NOMO-1 treated with DMSO at 0.1 percent for 48 hours (cell line): ENCODE data around the gene PTF1A.

Experiments
- DNase-seq: peaks from one replicate; lab custom pipeline; 2025; ENCODE audit not compliant: unreplicated experiment; lab: John Stamatoyannopoulos, UW

The PTF1A gene

GRCh38 chr10:23186697-23187096 is 5.4 kb upstream of the PTF1A start:
- no peak for DNase-seq

- DNase-seq = no peak
Measured at GRCh38 chr10:23187155-23187554, 5.0 kb upstream of the PTF1A start.

- no peak for DNase-seq
Measured at GRCh38 chr10:23189024-23189423, 3.1 kb upstream of the PTF1A start.

- no peak for DNase-seq
Measured at GRCh38 chr10:23190872-23191763, 994 bp upstream of the PTF1A start.

- no peak for DNase-seq
Measured at GRCh38 chr10:23192712-23193434, 761 bp downstream of the PTF1A start.

DNA sequence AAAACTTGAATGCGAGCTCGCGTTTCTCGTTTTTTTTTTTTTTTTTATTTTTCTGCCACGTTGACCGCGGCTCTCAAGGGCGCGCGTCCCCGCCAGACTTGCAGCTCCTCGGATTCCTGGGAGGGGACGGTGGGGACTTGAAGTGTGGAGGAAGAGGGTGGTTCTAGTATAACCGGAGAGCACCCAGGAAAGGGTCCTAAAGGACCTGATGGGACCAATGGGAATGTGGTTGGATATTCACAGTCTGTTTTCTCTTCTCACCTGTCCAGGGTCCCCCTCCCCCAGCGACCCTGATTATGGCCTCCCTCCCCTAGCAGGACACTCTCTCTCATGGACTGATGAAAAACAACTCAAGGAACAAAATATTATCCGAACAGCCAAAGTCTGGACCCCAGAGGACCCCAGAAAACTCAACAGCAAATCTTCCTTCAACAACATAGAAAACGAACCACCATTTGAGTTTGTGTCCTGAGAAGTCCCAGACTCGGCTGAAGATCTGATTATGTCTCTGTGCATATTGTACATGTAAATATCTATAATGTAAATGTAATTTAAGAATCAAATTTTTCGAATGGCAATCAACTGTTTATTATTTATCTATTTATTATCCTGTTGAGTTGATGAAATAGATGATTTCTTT is 1.4 kb downstream of the PTF1A start:
- no peak for DNase-seq

- DNase-seq = no peak
Measured at GRCh38 chr10:23194471-23194965, 2.4 kb downstream of the PTF1A start.

DNA sequence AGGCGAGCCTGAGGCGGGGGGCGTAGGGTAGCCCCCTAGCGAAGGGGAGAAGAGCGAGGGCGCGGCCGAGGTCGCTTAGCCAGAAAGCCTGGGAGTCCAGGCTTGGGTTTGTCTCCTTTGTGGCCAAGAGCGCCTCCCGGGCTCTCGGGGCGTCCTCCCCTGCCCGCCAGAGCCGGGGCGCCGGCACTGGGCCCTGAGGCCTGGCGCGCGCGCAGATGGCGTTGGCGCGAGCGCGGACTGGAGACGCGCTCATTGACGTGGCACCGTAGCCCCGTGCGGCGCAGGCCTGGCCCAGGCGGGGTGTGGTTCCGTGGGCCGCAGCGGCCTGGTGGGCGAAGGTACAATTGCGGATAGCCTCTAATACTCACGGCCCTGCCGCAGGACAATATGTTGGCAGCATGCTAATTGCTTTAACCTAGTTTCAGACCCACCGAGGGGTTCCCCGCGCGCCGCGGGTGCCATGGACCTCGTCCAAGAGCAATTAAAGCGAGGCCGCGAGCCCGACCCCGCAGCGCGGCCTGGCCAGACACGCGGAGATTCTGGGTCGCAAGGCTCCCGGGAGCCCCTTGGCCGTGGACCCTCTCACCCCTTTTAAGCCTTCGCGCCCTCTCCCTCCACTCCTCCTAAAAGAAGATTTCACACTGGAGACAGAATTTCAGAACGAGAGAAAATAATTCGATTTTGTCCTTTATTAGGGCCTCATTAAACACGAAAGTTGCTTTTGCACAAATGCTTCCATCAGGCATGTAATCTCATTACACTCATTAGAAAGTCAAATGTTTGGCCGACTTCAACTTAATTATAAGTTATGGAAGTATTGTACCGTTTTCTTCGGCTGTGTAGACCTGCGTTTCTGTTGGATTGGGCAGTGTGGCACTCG is 3.1 kb downstream of the PTF1A start:
- no peak for DNase-seq

DNA sequence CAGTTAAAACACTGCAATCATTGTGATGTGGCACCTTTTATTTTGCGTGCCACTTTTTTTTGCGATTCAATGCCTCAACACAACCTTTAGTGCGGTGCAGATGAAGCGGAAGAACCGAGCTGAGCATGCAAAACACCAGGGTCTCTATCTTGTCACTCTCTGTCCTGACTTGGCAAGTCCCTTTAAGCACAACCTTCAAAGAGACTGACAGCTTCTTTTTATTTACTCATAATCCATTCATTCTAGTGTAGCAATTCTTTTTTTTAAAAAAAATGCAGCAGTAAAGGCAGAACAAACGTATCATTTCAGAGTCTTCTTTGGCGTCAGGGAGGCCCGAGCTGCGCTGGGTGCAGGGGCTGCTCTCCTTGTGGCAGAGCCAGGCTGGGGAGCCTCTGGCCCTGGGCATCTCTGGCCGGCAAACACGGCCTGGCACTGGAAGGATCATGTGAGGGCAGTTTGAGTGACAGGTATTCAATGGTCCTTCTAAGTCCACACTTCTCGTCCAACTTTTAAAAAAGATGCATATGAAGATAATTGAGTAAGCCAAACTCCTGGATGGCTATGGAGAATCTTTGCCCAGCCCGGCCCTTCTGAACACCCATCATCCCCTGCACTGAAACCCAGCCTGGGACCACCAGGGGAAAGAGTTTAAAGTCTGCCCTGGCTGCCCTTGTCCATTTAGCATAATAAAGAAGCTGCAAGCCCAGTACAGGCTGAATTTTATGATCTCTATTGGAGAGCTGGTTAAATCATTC is 3.9 kb downstream of the PTF1A start:
- DNase-seq = no peak

DNA sequence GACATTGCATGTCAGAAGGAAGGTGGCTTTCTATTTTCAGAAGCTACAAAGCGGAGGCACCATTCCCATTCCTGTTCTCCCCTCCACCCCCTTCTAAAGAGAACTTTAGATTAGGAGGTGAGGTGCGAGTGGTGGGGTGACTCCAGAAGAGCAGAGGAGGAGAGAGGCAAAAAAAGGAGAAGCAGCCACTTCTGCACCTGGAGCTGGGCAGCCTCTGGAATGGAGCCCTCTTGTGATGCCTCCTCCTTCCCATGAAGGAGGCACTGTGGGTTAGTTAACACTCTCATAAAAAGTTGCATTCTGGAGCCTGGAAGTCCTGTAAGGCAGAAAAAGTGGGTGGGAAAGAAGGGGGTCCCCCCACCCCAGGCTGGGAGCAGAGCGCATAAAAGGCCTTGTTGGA is 4.8 kb downstream of the PTF1A start:
- no peak for DNase-seq

GRCh38 chr10:23197416-23197861 is 5.3 kb downstream of the PTF1A start:
- DNase-seq = no peak

GRCh38 chr10:23198610-23198939 is 6.5 kb downstream of the PTF1A start:
- DNase-seq = no peak

DNA sequence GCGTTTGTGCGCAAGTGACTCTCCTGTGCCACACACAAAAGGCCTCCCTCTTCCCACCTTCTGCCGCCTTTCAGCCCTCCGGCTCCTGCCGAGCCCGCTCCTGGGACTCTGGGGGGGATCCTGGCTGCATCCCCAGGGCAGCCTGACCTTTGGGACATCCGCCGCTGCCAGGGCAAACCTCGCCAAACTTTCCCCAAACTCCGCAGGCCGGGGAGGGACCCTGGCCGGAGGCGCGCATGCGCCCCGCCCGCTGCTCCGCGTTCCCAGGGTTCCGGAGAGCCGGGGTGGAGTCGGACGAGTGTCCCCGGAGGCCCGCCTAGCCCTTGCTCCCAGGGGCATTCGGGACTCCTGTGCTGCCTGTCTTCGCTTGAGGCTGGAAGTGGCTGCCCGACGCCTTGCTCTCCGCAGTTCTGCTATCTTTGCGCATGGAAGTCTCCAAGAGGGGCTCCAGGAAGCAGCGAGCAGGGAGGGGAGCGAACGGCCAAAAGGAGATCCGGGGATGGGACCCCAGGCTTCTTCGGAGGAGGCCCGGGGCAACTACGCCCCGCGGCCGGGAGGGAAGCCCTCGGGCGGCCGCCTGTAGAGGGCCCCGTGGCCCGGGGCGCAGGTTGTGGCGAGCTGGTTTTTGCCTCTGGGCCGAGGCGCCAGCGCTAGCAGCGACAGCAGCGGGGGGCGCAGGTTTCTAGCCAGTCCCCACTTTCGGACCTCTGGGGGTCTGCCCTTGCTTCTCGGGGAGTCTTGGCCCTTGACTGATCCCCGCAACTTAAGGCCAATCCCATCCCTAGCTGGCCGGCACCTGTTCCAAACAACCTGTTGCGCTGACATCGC is 7.0 kb downstream of the PTF1A start:
- DNase-seq = no peak

GRCh38 chr10:23199768-23200511 is 7.8 kb downstream of the PTF1A start:
- DNase-seq = no peak

DNA sequence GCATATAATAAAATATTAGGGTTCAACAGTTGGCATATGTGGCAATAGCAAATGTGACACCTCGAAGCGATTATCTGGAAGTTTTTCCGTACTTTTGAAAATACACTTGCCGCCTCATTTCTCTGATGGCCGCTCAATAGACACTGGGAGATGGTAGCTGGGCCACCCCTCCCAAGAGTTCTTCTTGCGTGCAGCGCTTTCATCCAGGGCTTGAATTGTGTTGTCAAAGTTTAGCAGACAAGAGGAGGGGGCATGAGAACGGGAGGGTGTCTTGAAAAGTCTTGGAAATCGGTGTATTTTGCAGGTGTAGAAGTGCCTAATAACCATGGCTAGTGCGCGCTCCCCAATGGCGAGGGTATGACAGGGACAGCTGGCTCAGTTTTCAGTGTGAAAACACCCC is 8.5 kb downstream of the PTF1A start:
- DNase-seq = no peak

- DNase-seq = no peak
Measured at GRCh38 chr10:23200997-23201652, 9.0 kb downstream of the PTF1A start.

DNA sequence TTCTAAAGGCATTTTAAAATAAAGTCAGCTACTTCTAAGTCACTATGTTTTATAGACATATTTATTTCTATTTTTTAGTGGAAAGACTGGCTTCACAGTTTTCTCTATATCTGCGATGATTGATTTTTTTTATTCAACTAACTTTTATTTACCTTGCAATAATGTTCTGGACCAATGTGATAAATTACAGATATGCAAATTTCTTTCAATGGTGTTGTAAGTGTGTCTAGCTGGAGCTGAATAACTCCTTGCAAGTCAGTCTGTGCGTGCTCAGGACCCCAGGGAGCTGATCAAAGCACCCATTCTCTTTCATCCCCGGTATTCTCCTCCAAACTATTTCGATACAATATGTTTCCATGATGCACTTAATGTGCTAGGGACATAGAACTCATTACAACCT is 9.7 kb downstream of the PTF1A start:
- DNase-seq = no peak

DNA sequence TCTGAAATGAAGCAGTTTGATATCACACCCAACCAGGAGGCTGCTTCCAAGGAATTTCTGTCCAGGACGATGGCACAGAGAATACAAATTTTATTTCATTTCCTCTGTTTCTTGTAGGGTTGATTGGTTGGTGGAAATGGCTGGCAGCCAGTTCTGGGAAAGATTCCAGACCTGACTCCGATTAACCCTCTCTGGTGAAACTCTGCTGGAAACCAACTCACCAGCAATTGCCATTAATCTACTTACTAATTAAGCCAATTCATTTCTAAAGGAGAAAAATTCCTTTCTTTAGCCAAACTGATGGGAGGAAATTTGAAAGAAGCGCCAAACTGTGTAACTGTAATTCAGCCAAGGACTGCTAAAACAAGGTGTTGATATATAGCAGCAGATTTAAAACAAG is 10.7 kb downstream of the PTF1A start:
- DNase-seq = no peak
